NCI-H510A (cell line): ENCODE results near the gene CA5A.

ENCODE experiments used
- DNase-seq: peaks from one replicate; lab custom pipeline; 2025; lab: John Stamatoyannopoulos, UW

CA5A gene

GRCh38 chr16:87963400-87963799 lies 27.1 kb upstream of the CA5A start:
- no peak for DNase-seq

- no peak for DNase-seq
Measured at GRCh38 chr16:87961623-87962022, 25.3 kb upstream of the CA5A start.

- no peak for DNase-seq
Measured at GRCh38 chr16:87960852-87961251, 24.5 kb upstream of the CA5A start.

- DNase-seq, result no peak
Measured at GRCh38 chr16:87960296-87960695, 24.0 kb upstream of the CA5A start.

- DNase-seq, result no peak
Measured at GRCh38 chr16:87959391-87959990, 23.2 kb upstream of the CA5A start.

- no peak for DNase-seq
Measured at GRCh38 chr16:87958632-87959031, 22.3 kb upstream of the CA5A start.

- DNase-seq, result no peak
Measured at GRCh38 chr16:87957296-87958094, 21.2 kb upstream of the CA5A start.

- DNase-seq, result no peak
Measured at GRCh38 chr16:87956365-87957231, 20.3 kb upstream of the CA5A start.

- DNase-seq, result no peak
Measured at GRCh38 chr16:87956098-87956364, 19.7 kb upstream of the CA5A start.

GRCh38 chr16:87955302-87956097 lies 19.2 kb upstream of the CA5A start:
- DNase-seq, result no peak

- no peak for DNase-seq
Measured at GRCh38 chr16:87954826-87955225, 18.5 kb upstream of the CA5A start.

- no peak for DNase-seq
Measured at GRCh38 chr16:87954361-87954760, 18.0 kb upstream of the CA5A start.

- no peak for DNase-seq
Measured at GRCh38 chr16:87953308-87954215, 17.2 kb upstream of the CA5A start.

GRCh38 chr16:87952751-87953150 lies 16.4 kb upstream of the CA5A start:
- no peak for DNase-seq

- DNase-seq, result no peak
Measured at GRCh38 chr16:87951552-87952538, 15.5 kb upstream of the CA5A start.

- peak; percentile 91 for DNase-seq
Measured at GRCh38 chr16:87950765-87951551, 14.6 kb upstream of the CA5A start, which contains the start of gene BANP. BANP (plus strand) TSS chr16:87951434; CDS start chr16:87975116, 23,682 bp downstream.

GRCh38 chr16:87949071-87949744 lies 12.9 kb upstream of the CA5A start:
- peak; percentile 18 for DNase-seq

GRCh38 chr16:87948735-87949070 lies 12.4 kb upstream of the CA5A start:
- no peak for DNase-seq
